ENCODE data around the gene OR51B6. TPM values are rescaled to one million over a fixed set of nuclear protein-coding genes. Genes with fewer than 3 reads are reported as not detected.

The OR51B6 gene
- total RNA-seq, 1 experiment from 2014 or later = not detected

- no peak for TF ChIP-seq ZSCAN18 (CRISPR knock-in tag; IDR thresholded peaks at IDR 0.05)
- TF ChIP-seq USF1 (CRISPR knock-in tag; IDR thresholded peaks at IDR 0.05) = no peak
- TF ChIP-seq PREB (CRISPR knock-in tag; IDR thresholded peaks at IDR 0.05; ENCODE audit: borderline replicate concordance) = no peak
These were observed 34.0 kb upstream of the OR51B6 start (continued) for GRCh38 chr11:5317292-5317691.

GRCh38 chr11:5324197-5324596 lies 27.1 kb upstream of the OR51B6 start, which contains the start of gene OR51B2:
OR51B2 (minus strand) TSS chr11:5324297; CDS start chr11:5324297, 0 bp downstream.
- ChIA-PET POLR2A (no interaction called here), CTCF (no interaction called here)
- DNase-seq (ENCODE audit: low spot score) = no peak
- H3K4me3 Mint-ChIP-seq = no peak within 1 kb of the TSS
- H3K36me3 Mint-ChIP-seq = no peaks in the 10 kb centered on the region
- no peaks in the 10 kb centered on the region for H3K27me3 Mint-ChIP-seq (ENCODE audit: low read depth)
- no peaks in the 10 kb centered on the region for H3K9me3 Mint-ChIP-seq
- no peak within 1 kb of the TSS for H3K27ac Mint-ChIP-seq
- H3K4me1 Mint-ChIP-seq = 0 out of 2 replicates have a peak, but pooled peaks cover 2% of the 10 kb centered on the region
- no peak for ATAC-seq
- no peak for TF ChIP-seq ZNF138 (CRISPR knock-in tag; conservative IDR thresholded peaks at IDR 0.05)
- TF ChIP-seq NFYB (CRISPR knock-in tag; conservative IDR thresholded peaks at IDR 0.05; ENCODE audit: low read depth) = no peak
- no peak for TF ChIP-seq RELA (CRISPR knock-in tag; IDR thresholded peaks at IDR 0.05; ENCODE audit: borderline replicate concordance)
- TF ChIP-seq E2F1 (CRISPR knock-in tag; IDR thresholded peaks at IDR 0.05) = no peak
- no peak for TF ChIP-seq USF1 (CRISPR knock-in tag; IDR thresholded peaks at IDR 0.05)
- TF ChIP-seq ZNF671 (CRISPR knock-in tag; IDR thresholded peaks at IDR 0.05) = no peak
- TF ChIP-seq PRDM15 (CRISPR knock-in tag; IDR thresholded peaks at IDR 0.05) = no peak
- no peak for TF ChIP-seq TP53 (CRISPR knock-in tag; IDR thresholded peaks at IDR 0.05)
- no peak for TF ChIP-seq ZNF121 (CRISPR knock-in tag; IDR thresholded peaks at IDR 0.05)
- no peak for TF ChIP-seq CBFB (CRISPR knock-in tag; IDR thresholded peaks at IDR 0.05; ENCODE audit: low read depth)
- no peak for TF ChIP-seq USF2 (CRISPR knock-in tag; IDR thresholded peaks at IDR 0.05)
- no peak for TF ChIP-seq ZNF317 (CRISPR knock-in tag; IDR thresholded peaks at IDR 0.05; ENCODE audit: borderline replicate concordance, low read depth)
- no peak for TF ChIP-seq NFE2L1 (CRISPR knock-in tag; IDR thresholded peaks at IDR 0.05)
- TF ChIP-seq CREB1 (CRISPR knock-in tag; IDR thresholded peaks at IDR 0.05) = no peak
- no peak for TF ChIP-seq AFF4 (CRISPR knock-in tag; IDR thresholded peaks at IDR 0.05; ENCODE audit: borderline replicate concordance)
- TF ChIP-seq RORB (CRISPR knock-in tag; IDR thresholded peaks at IDR 0.05) = no peak
- TF ChIP-seq ATF3 (CRISPR knock-in tag; conservative IDR thresholded peaks at IDR 0.05) = no peak

All from WTC11 (cell line).